Measurements from ENCODE around the gene C2orf15. TPM values are rescaled to one million over a fixed set of nuclear protein-coding genes. Genes with fewer than 3 reads are reported as not detected.

The C2orf15 gene
- polyA plus RNA-seq, 3 donors = 0.09 to 0.29 (median 0.11) TPM

DNA sequence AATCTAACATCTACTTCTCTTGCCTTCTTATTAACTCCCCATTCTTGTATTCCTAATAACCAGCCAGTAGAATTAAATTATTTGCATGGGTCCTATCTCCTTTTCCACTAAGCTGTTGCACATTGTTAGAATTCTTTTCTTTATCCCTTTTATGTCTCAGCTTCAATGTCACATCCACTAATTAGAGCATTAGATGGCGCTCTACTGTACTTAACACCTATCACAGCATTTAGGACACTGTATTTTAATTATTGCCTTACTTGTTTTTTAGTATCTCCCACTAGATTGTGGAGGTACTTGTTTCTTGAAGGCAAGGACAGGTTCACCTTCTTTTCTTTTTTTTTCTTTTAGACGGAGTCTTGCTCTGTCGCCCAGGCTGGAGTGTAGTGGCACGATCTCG, 17.1 kb downstream of the C2orf15 start:
- Mint-ChIP-seq H3K36me3 (peaks cover 42 to 49% of the 10 kb centered on the region in 2 donors), H3K27me3 (ENCODE audit: low read depth in 3 of 3) (no peaks in the 10 kb centered on the region), H3K27ac (no peak overlapping the region), H3K9me3 (no peaks in the 10 kb centered on the region), H3K4me1 (peaks cover 33% of the 10 kb centered on the region), H3K4me3 (no peak overlapping the region)
- Histone ChIP-seq H3K9me3 (replicated peaks in 1 of 2; ENCODE audit: control insufficient read depth in 1 of 2, insufficient read depth in 1 of 2, low read length in 2 of 2) (no peaks in the 10 kb centered on the region), H3K4me2 (replicated peaks; ENCODE audit: extremely low read depth, low read length, poor library complexity, severe bottlenecking) (no peak overlapping the region), H2AFZ (ENCODE audit: insufficient read depth, low read depth, low read length, poor library complexity, severe bottlenecking) (no peak overlapping the region), H3K4me1 (ENCODE audit: control insufficient read depth in 1 of 2, insufficient read depth in 2 of 2, low read length in 2 of 2) (peaks cover 16% of the 10 kb centered on the region in 2 donors), H4K20me1 (ENCODE audit: insufficient read depth, low read length) (no peaks in the 10 kb centered on the region), H3K79me2 (ENCODE audit: insufficient read depth, low read length) (peaks cover 29% of the 10 kb centered on the region), H3K27ac (ENCODE audit: low read depth in 1 of 2, low read length in 2 of 2) (no peak overlapping the region), H3K36me3 (replicated peaks in 1 of 2; ENCODE audit: control insufficient read depth in 1 of 2, insufficient read depth in 2 of 2, low read length in 2 of 2) (peaks cover 12 to 51% of the 10 kb centered on the region in 2 donors), H3K9ac (ENCODE audit: insufficient read depth, low read length, poor library complexity, severe bottlenecking) (no peak overlapping the region), H3K27me3 (ENCODE audit: control insufficient read depth in 2 of 2, insufficient read depth in 2 of 2, low read length in 2 of 2) (no peaks in the 10 kb centered on the region), H3K4me3 (replicated peaks in 1 of 3; ENCODE audit: low read depth in 2 of 3, low read length in 3 of 3) (no peak overlapping the region)
- no peak for DNase-seq
- intact Hi-C loops (cut with micrococcal nuclease) = no loop called here
- TF ChIP-seq, protein P1, sequence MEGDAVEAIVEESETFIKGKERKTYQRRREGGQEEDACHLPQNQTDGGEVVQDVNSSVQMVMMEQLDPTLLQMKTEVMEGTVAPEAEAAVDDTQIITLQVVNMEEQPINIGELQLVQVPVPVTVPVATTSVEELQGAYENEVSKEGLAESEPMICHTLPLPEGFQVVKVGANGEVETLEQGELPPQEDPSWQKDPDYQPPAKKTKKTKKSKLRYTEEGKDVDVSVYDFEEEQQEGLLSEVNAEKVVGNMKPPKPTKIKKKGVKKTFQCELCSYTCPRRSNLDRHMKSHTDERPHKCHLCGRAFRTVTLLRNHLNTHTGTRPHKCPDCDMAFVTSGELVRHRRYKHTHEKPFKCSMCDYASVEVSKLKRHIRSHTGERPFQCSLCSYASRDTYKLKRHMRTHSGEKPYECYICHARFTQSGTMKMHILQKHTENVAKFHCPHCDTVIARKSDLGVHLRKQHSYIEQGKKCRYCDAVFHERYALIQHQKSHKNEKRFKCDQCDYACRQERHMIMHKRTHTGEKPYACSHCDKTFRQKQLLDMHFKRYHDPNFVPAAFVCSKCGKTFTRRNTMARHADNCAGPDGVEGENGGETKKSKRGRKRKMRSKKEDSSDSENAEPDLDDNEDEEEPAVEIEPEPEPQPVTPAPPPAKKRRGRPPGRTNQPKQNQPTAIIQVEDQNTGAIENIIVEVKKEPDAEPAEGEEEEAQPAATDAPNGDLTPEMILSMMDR (IDR thresholded peaks at IDR 0.05) = no peak
- WGBS (ENCODE audit: insufficient coverage) = 90% methylated on average over 2 of the region's 5 CpGs

DNA sequence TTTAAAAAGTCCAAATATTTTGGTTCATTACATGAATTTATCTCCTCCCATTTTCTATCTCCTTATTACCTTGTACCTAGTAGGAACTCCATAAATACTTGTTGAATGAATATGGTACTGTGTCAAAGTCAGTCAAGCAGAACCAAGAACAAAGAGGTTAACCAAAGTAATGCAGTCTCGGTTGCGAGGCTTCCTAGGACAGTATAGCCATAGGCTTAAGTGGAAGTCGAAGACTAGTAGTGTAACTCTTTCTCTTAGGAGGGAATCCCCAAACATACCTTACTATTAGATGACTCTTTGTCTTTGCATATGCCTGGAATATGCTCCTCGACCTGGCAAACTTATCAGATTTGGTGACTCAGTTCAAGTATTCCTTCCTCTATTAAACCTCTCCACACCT, 18.1 kb downstream of the C2orf15 start:
- TF ChIP-seq, protein P1 (IDR thresholded peaks at IDR 0.05) = no peak
- Histone ChIP-seq H3K9ac (ENCODE audit: insufficient read depth, low read length, poor library complexity, severe bottlenecking) (no peak overlapping the region), H3K9me3 (replicated peaks in 1 of 2; ENCODE audit: control insufficient read depth in 1 of 2, insufficient read depth in 1 of 2, low read length in 2 of 2) (no peaks in the 10 kb centered on the region), H3K36me3 (replicated peaks in 1 of 2; ENCODE audit: control insufficient read depth in 1 of 2, insufficient read depth in 2 of 2, low read length in 2 of 2) (peaks cover 14 to 56% of the 10 kb centered on the region in 2 donors), H2AFZ (ENCODE audit: insufficient read depth, low read depth, low read length, poor library complexity, severe bottlenecking) (no peak overlapping the region), H4K20me1 (ENCODE audit: insufficient read depth, low read length) (no peaks in the 10 kb centered on the region), H3K27ac (ENCODE audit: low read depth in 1 of 2, low read length in 2 of 2) (no peak overlapping the region), H3K4me1 (ENCODE audit: control insufficient read depth in 1 of 2, insufficient read depth in 2 of 2, low read length in 2 of 2) (peaks cover 6 to 7% of the 10 kb centered on the region in 2 donors), H3K4me2 (replicated peaks; ENCODE audit: extremely low read depth, low read length, poor library complexity, severe bottlenecking) (no peak overlapping the region), H3K27me3 (ENCODE audit: control insufficient read depth in 2 of 2, insufficient read depth in 2 of 2, low read length in 2 of 2) (no peaks in the 10 kb centered on the region), H3K4me3 (replicated peaks in 1 of 3; ENCODE audit: low read depth in 2 of 3, low read length in 3 of 3) (no peak overlapping the region), H3K79me2 (ENCODE audit: insufficient read depth, low read length) (peaks cover 19% of the 10 kb centered on the region)
- no peaks in the 10 kb centered on the region for H3K9me3 Mint-ChIP-seq
- no CpG with 5 or more reads among the region's 4 CpGs for WGBS (ENCODE audit: insufficient coverage)
- H3K4me1 Mint-ChIP-seq = peaks cover 23% of the 10 kb centered on the region
- H3K4me3 Mint-ChIP-seq = no peak overlapping the region
- peaks cover 46 to 53% of the 10 kb centered on the region in 2 donors for H3K36me3 Mint-ChIP-seq
- intact Hi-C loops (cut with micrococcal nuclease) = no loop called here
- no peaks in the 10 kb centered on the region for H3K27me3 Mint-ChIP-seq (ENCODE audit: low read depth in 3 of 3)
- peak overlapping the region in 1 of 7 donors; percentile 13 for H3K27ac Mint-ChIP-seq
- no peak for DNase-seq
